Measurements from ENCODE around the gene IFIT5.

The IFIT5 gene

GRCh38 chr10:89373916-89374711 lies 40.3 kb upstream of the IFIT5 start:
- TF ChIP-seq, protein P1, sequence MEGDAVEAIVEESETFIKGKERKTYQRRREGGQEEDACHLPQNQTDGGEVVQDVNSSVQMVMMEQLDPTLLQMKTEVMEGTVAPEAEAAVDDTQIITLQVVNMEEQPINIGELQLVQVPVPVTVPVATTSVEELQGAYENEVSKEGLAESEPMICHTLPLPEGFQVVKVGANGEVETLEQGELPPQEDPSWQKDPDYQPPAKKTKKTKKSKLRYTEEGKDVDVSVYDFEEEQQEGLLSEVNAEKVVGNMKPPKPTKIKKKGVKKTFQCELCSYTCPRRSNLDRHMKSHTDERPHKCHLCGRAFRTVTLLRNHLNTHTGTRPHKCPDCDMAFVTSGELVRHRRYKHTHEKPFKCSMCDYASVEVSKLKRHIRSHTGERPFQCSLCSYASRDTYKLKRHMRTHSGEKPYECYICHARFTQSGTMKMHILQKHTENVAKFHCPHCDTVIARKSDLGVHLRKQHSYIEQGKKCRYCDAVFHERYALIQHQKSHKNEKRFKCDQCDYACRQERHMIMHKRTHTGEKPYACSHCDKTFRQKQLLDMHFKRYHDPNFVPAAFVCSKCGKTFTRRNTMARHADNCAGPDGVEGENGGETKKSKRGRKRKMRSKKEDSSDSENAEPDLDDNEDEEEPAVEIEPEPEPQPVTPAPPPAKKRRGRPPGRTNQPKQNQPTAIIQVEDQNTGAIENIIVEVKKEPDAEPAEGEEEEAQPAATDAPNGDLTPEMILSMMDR (IDR thresholded peaks at IDR 0.05; ENCODE audit: low read depth, low read length, missing control alignments), result no peak
- H3K4me3 ChIP-seq (replicated peaks; ENCODE audit: low read depth, low read length), result no peak overlapping the region
- no peak for DNase-seq (ENCODE audit: extremely low read depth, low read depth)

- H3K4me3 ChIP-seq (replicated peaks; ENCODE audit: low read depth, low read length), result no peak overlapping the region
- TF ChIP-seq, protein P1 (IDR thresholded peaks at IDR 0.05; ENCODE audit: low read depth, low read length, missing control alignments), result no peak
- DNase-seq (ENCODE audit: extremely low read depth, low read depth), result no peak
Observed at GRCh38 chr10:89374713-89375141, 39.6 kb upstream of the IFIT5 start.

- DNase-seq (ENCODE audit: extremely low read depth, low read depth), result no peak
- TF ChIP-seq, protein P1 (IDR thresholded peaks at IDR 0.05; ENCODE audit: low read depth, low read length, missing control alignments), result no peak
- no peak within 1 kb of the TSS for H3K4me3 ChIP-seq (replicated peaks; ENCODE audit: low read depth, low read length)
Observed at GRCh38 chr10:89377705-89378637, 36.4 kb upstream of the IFIT5 start, which contains the start of gene IFIT1B. Gene IFIT1B (plus strand): TSS chr10:89378056. CDS start chr10:89378136, 80 bp downstream.

DNA sequence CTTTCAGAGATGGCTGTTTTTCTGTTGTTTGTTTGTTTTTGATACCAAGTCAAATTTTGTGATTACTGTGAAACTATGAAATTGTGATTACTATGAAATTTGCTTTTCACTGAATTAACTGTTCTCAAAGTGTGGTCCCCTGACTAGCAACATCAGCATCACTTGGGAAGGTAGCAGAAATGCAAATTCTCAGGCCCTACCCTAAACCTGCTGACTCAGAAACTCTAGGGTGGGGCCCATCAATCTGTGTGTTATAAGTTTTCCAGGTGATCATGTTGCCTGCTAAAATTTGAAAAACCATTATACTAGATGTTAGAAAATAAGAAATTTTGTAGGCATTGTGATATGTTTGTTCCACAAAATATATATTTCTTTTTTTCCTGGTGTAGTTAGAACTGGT lies 35.3 kb upstream of the IFIT5 start:
- no peak overlapping the region for H3K4me3 ChIP-seq (replicated peaks; ENCODE audit: low read depth, low read length)
- TF ChIP-seq, protein P1 (IDR thresholded peaks at IDR 0.05; ENCODE audit: low read depth, low read length, missing control alignments), result no peak
- DNase-seq (ENCODE audit: extremely low read depth, low read depth), result no peak

DNA sequence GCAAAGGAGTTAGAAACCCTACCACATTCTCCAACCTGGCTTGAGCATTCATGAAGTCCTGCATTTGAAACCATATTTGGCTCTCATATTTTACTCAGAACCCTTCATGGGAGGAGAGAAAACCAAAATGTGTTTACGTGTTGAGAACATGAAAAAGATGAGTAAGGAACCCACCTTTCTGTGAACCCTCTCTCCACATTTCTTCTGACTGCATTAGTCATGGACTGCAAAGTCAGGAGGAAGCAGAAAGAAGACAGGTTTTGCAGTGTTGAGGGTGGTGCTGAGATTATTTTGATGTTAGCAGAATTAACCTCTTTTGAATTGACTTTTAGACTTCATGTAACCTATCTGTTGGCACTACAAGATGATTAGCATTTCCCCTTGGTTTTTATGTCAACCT lies 31.6 kb upstream of the IFIT5 start:
- no peak for DNase-seq (ENCODE audit: extremely low read depth, low read depth)
- TF ChIP-seq, protein P1 (IDR thresholded peaks at IDR 0.05; ENCODE audit: low read depth, low read length, missing control alignments), result no peak
- H3K4me3 ChIP-seq (replicated peaks; ENCODE audit: low read depth, low read length), result no peak overlapping the region

DNA sequence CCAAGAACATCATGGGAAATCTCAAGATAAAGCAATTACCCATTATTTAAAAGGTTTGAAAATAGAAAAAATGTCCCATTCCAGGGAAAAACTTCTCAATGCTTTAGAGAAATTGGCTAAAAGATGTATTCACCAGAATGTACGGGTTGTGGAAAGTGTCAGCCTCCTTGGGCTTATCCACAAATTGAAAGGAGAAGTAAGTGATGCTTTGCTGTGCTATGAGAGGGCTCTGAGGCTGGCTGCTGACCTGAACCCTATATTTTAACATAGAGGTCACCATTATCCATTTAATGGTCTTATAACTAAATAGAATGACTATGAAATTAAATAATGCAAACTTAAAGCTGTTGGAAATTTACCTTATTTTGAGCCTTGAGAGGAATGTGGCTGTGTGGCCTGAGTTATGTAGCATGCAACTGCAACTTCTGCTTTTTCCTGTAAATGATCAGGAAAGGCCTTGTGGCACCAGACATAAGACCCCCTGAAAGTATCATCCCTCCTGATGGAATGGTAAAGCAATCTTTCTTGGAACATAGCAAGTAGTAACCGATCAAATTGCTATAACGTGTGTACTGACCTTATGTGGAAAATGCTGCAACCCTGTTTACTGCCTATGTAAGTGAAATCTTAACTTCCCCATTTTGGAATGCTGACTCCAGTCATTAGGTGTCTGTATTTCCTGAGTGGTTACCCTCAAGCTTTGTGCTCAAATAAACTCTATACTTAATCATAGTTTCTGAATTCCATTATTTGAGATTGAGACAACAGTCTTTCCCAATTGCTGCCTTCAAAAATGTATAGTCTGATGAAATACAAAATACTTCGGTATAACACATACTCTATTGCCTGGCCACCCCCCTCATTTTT lies 29.7 kb upstream of the IFIT5 start:
- TF ChIP-seq, protein P1 (IDR thresholded peaks at IDR 0.05; ENCODE audit: low read depth, low read length, missing control alignments), result no peak
- no peak for DNase-seq (ENCODE audit: extremely low read depth, low read depth)
- no peak overlapping the region for H3K4me3 ChIP-seq (replicated peaks; ENCODE audit: low read depth, low read length)

Measured in HFF-Myc (cell line).